ENCODE results near the gene DNLZ.

The DNLZ gene

GRCh38 chr9:136405481-136405880, 41.9 kb upstream of the DNLZ start:
- no peak for TF ChIP-seq CTCF (IDR thresholded peaks at IDR 0.05; ENCODE audit: insufficient read depth, missing control alignments)
- FAIRE-seq (no peak), DNase-seq (ENCODE audit: insufficient read length, low spot score) (no peak)

GRCh38 chr9:136404801-136405136, 41.2 kb upstream of the DNLZ start:
- FAIRE-seq (no peak), DNase-seq (ENCODE audit: insufficient read length, low spot score) (no peak)
- TF ChIP-seq CTCF (IDR thresholded peaks at IDR 0.05; ENCODE audit: insufficient read depth, missing control alignments) = no peak

- FAIRE-seq = no peak
- TF ChIP-seq CTCF (IDR thresholded peaks at IDR 0.05; ENCODE audit: insufficient read depth, missing control alignments) = no peak
- DNase-seq (ENCODE audit: insufficient read length, low spot score) = no peak
Observed at GRCh38 chr9:136403915-136404800, 40.6 kb upstream of the DNLZ start.

- DNase-seq (ENCODE audit: insufficient read length, low spot score) = no peak
- no peak for TF ChIP-seq CTCF (IDR thresholded peaks at IDR 0.05; ENCODE audit: insufficient read depth, missing control alignments)
- FAIRE-seq = no peak
Observed at GRCh38 chr9:136403538-136403914, 40.0 kb upstream of the DNLZ start.

GRCh38 chr9:136402067-136402466, 38.5 kb upstream of the DNLZ start:
- TF ChIP-seq CTCF (IDR thresholded peaks at IDR 0.05; ENCODE audit: insufficient read depth, missing control alignments) = no peak
- FAIRE-seq (no peak), DNase-seq (ENCODE audit: insufficient read length, low spot score) (no peak)

GRCh38 chr9:136401173-136401922, 37.8 kb upstream of the DNLZ start:
- DNase-seq (ENCODE audit: insufficient read length, low spot score) (no peak), FAIRE-seq (no peak)
- TF ChIP-seq CTCF (IDR thresholded peaks at IDR 0.05; ENCODE audit: insufficient read depth, missing control alignments) = no peak
